DND-41 (cell line): ENCODE results near the gene MAP3K14.

Source experiments
- ATAC-seq: fragments of 200-7000 bp; cut with Tn5 transposase; 3 replicates; pipeline ENCODE4 v1.9.1; 2021; ENCODE audit warnings: low read depth; ENCODE audit not compliant: insufficient read depth
- DNase-seq: peaks from one replicate; pipeline ENCODE4 v3.0.0-alpha.2; 2020
- H2AFZ ChIP-seq: 2 replicates; pipeline ENCODE4 v1.6.0; 2012; ENCODE audit warnings: low read depth, low read length
- H3K27ac ChIP-seq: 2 replicates; pipeline ENCODE4 v1.5.1; 2012; ENCODE audit warnings: low read length, inconsistent platforms
- H3K27me3 ChIP-seq: fragments of 200-600 bp; sonication (generic); 2 replicates; pipeline ENCODE4 v1.6.0; 2012; ENCODE audit warnings: low read length, mild to moderate bottlenecking, inconsistent platforms; ENCODE audit not compliant: insufficient read depth, poor library complexity
- H3K36me3 ChIP-seq: 2 replicates; pipeline ENCODE4 v1.5.1; 2012; ENCODE audit warnings: low read length, inconsistent platforms; ENCODE audit not compliant: insufficient read depth
- H3K4me1 ChIP-seq: 2 replicates; pipeline ENCODE4 v1.5.1; 2012; ENCODE audit warnings: mild to moderate bottlenecking, low read length; ENCODE audit not compliant: insufficient read depth
- H3K4me2 ChIP-seq: 2 replicates; pipeline ENCODE4 v1.6.0; 2012; ENCODE audit warnings: mild to moderate bottlenecking, moderate library complexity, low read length, inconsistent platforms; ENCODE audit not compliant: insufficient read depth
- H3K4me3 ChIP-seq, 2 experiments: fragments of 200-600 bp in 1 of 2; shearing (Covaris generic) in 1 of 2; 2 replicates each; pipeline ENCODE4 v1.5.1; 2012 to 2016; ENCODE audit warnings: inconsistent platforms in 2 of 2, low read length in 2 of 2, mild to moderate bottlenecking in 2 of 2, low read depth in 1 of 2, moderate library complexity in 1 of 2
- H3K79me2 ChIP-seq: 2 replicates; pipeline ENCODE4 v1.6.0; 2012; ENCODE audit warnings: low read length, inconsistent platforms; ENCODE audit not compliant: insufficient read depth
- H3K9ac ChIP-seq: 2 replicates; pipeline ENCODE4 v1.6.0; 2012; ENCODE audit warnings: low read depth, mild to moderate bottlenecking, inconsistent platforms, low read length, moderate library complexity
- H3K9me3 ChIP-seq: 2 replicates; pipeline ENCODE4 v1.5.1; 2012; ENCODE audit warnings: low read length, moderate library complexity, mild to moderate bottlenecking, inconsistent platforms; ENCODE audit not compliant: insufficient read depth, severe bottlenecking
- H4K20me1 ChIP-seq: 2 replicates; pipeline ENCODE4 v1.6.0; 2012; ENCODE audit warnings: low read length; ENCODE audit not compliant: insufficient read depth
- CTCF ChIP-seq: IDR thresholded peaks from 2 replicates; pipeline ENCODE4 v1.5.1; 2012; ENCODE audit warnings: borderline replicate concordance, low read length, moderate library complexity, mild to moderate bottlenecking; ENCODE audit not compliant: poor library complexity, severe bottlenecking; ENCODE audit errors: extremely low read depth
- EZH2 ChIP-seq: IDR thresholded peaks from 3 replicates; pipeline ENCODE4 v1.6.1; 2012; ENCODE audit warnings: borderline replicate concordance, low read depth, mild to moderate bottlenecking, moderate library complexity, low read length, inconsistent platforms; ENCODE audit not compliant: severe bottlenecking

The MAP3K14 gene

GRCh38 chr17:45262516-45263476, 54.0 kb downstream of the MAP3K14 start:
- H3K4me3 ChIP-seq, result peak overlapping the region in 1 of 2 experiments; percentile 39; a peak in 1 of 4 replicates
- no peak overlapping the region for H2AFZ ChIP-seq
- peak overlapping the region; percentile 47; the same call in 1 of the 2 replicates for H3K4me2 ChIP-seq
- TF ChIP-seq EZH2 (no peak), CTCF (no peak)
- DNase-seq, result no peak
- no peaks in the 10 kb centered on the region for H4K20me1 ChIP-seq
- no peaks in the 10 kb centered on the region for H3K9me3 ChIP-seq
- peaks cover 7% of the 10 kb centered on the region for H3K4me1 ChIP-seq
- H3K79me2 ChIP-seq, result no peaks in the 10 kb centered on the region
- no peak; the same call in 2 of the 3 replicates for ATAC-seq
- no peaks in the 10 kb centered on the region for H3K27me3 ChIP-seq
- H3K9ac ChIP-seq, result peak overlapping the region; percentile 26; the same call in 1 of the 2 replicates
- H3K27ac ChIP-seq, result no peak overlapping the region
- peaks cover 49% of the 10 kb centered on the region for H3K36me3 ChIP-seq

- H3K36me3 ChIP-seq, result peaks cover 39% of the 10 kb centered on the region
- H3K4me2 ChIP-seq, result peak within 1 kb of the TSS; percentile 47
- DNase-seq (peak; percentile 67), ATAC-seq (peak; percentile 78)
- peaks cover 9% of the 10 kb centered on the region for H3K4me1 ChIP-seq
- H3K79me2 ChIP-seq, result no peaks in the 10 kb centered on the region
- H3K9ac ChIP-seq, result peak within 1 kb of the TSS; percentile 26; the same call in 1 of the 2 replicates
- H3K27me3 ChIP-seq, result no peaks in the 10 kb centered on the region
- peak within 1 kb of the TSS in 1 of 2 experiments; percentile 39; a peak in 1 of 4 replicates for H3K4me3 ChIP-seq
- H2AFZ ChIP-seq, result no peak within 1 kb of the TSS
- H3K27ac ChIP-seq, result no peak within 1 kb of the TSS
- H3K9me3 ChIP-seq, result no peaks in the 10 kb centered on the region
- no peaks in the 10 kb centered on the region for H4K20me1 ChIP-seq
- no peak for TF ChIP-seq EZH2
- TF ChIP-seq CTCF, result no peak
Observed at GRCh38 chr17:45261577-45262515, 55.0 kb downstream of the MAP3K14 start, which contains the start of gene SPATA32. TSS of gene SPATA32 (minus strand) at chr17:45262094. CDS start at chr17:45262016, 78 bp downstream.

GRCh38 chr17:45260204-45260783, 56.5 kb downstream of the MAP3K14 start:
- peaks cover 26% of the 10 kb centered on the region for H3K36me3 ChIP-seq
- H3K9ac ChIP-seq, result no peak overlapping the region
- H3K27me3 ChIP-seq, result no peaks in the 10 kb centered on the region
- no peak overlapping the region for H3K4me3 ChIP-seq
- H3K4me2 ChIP-seq, result no peak overlapping the region
- TF ChIP-seq EZH2 (no peak), CTCF (no peak)
- DNase-seq (no peak), ATAC-seq (no peak)
- H3K9me3 ChIP-seq, result no peaks in the 10 kb centered on the region
- H2AFZ ChIP-seq, result no peak overlapping the region
- no peaks in the 10 kb centered on the region for H3K79me2 ChIP-seq
- no peaks in the 10 kb centered on the region for H4K20me1 ChIP-seq
- H3K27ac ChIP-seq, result no peak overlapping the region
- peaks cover 24% of the 10 kb centered on the region for H3K4me1 ChIP-seq
